ENCODE results near the gene CLK2.
"Not testable (repeated sequence)": the region's sequence is repeated elsewhere in the genome, so short reads cannot be mapped to it uniquely, and the experiment has no call there.

DNA sequence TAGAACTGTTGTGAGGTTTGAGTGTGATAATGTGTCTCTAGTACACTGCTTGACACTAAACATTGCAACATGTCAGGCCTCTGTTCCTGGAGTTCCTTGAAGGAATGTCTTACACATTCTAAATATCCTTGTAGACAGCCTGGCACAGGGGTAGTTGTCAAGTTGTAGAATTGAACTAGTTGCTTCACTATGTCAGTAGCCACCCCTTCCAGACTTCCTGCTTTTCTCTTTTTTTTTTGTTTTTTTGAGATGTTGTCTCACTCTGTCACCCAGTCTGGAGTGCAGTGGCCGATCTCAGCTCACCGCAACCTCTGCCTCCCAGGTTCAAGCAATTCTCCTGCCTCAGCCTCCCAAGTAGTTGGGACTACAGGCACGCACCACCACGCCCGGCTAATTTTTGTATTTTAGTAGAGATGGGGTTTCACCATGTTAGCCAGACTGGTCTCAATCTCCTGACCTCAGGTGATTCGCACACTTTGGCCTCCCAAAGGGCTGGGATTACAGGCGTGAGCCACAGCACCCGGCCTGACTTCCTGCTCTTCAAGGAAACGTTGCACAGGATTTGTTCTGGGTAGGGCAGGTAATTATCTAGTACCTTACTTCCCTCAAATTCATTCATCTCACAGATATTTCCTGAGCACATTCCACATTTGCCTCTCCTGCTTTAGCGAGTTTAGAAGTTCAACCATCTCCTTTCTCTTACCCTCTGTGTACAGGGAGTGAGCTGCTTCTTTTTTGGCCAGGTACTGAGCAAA is 52.9 kb downstream of the CLK2 start:
- not testable (repeated sequence) for TF ChIP-seq CTCF, POLR2A (IDR thresholded peaks at IDR 0.05)

All from body of pancreas (tissue), 4 donors.